MM.1S (cell line): ENCODE results near the gene LYPD3.

Experiments used
- DNase-seq: peaks from one replicate; pipeline ENCODE4 v3.0.0-alpha.2; 2015
- H2AFZ ChIP-seq: fragments of 300-600 bp; sonication (generic); 2 replicates; pipeline ENCODE4 v1.6.0; 2016; ENCODE audit warnings: antibody characterized with exemption, low read length
- H3F3A ChIP-seq: fragments of 300-600 bp; sonication (generic); 2 replicates; pipeline ENCODE4 v1.6.1; 2016; ENCODE audit warnings: mild to moderate bottlenecking, antibody characterized with exemption, low read length, moderate library complexity, mixed read lengths; ENCODE audit not compliant: insufficient read depth
- H3K27ac ChIP-seq: fragments of 300-600 bp; sonication (generic); 2 replicates; pipeline ENCODE4 v1.5.1; 2016; ENCODE audit warnings: mild to moderate bottlenecking, low read length
- H3K27me3 ChIP-seq: fragments of 300-600 bp; sonication (generic); replicated peaks from 2 replicates; pipeline ENCODE4 v1.6.0; 2016; ENCODE audit warnings: low read length; ENCODE audit not compliant: insufficient read depth
- H3K36me3 ChIP-seq: fragments of 300-600 bp; sonication (generic); replicated peaks from 2 replicates; pipeline ENCODE4 v1.6.1; 2016; ENCODE audit warnings: mild to moderate bottlenecking, low read length, mixed read lengths; ENCODE audit not compliant: insufficient read depth
- H3K4me1 ChIP-seq: fragments of 300-600 bp; sonication (generic); 2 replicates; pipeline ENCODE4 v1.6.1; 2016; ENCODE audit warnings: low read length, mixed read lengths
- H3K4me2 ChIP-seq: fragments of 300-600 bp; sonication (generic); 2 replicates; pipeline ENCODE4 v1.6.0; 2016; ENCODE audit warnings: low read depth, low read length
- H3K4me3 ChIP-seq: fragments of 300-600 bp; sonication (generic); 2 replicates; pipeline ENCODE4 v1.5.1; 2016; ENCODE audit warnings: low read length, mixed read lengths
- H3K79me2 ChIP-seq: fragments of 300-600 bp; sonication (generic); 2 replicates; pipeline ENCODE4 v1.6.1; 2016; ENCODE audit warnings: mixed run types, low read length, mixed read lengths
- H3K9ac ChIP-seq: fragments of 300-600 bp; sonication (generic); 2 replicates; pipeline ENCODE4 v1.6.1; 2016; ENCODE audit warnings: low read length, mixed read lengths
- H3K9me2 ChIP-seq: fragments of 300-600 bp; sonication (generic); replicated peaks from 2 replicates; pipeline ENCODE4 v1.6.1; 2016; ENCODE audit warnings: mild to moderate bottlenecking, low read length, mixed read lengths; ENCODE audit not compliant: insufficient read depth
- H3K9me3 ChIP-seq: fragments of 300-600 bp; sonication (generic); replicated peaks from 2 replicates; pipeline ENCODE4 v1.6.1; 2016; ENCODE audit warnings: mild to moderate bottlenecking, low read length, mixed read lengths; ENCODE audit not compliant: insufficient read depth
- H4K20me1 ChIP-seq: fragments of 300-600 bp; sonication (generic); 2 replicates; pipeline ENCODE4 v1.6.1; 2016; ENCODE audit warnings: mild to moderate bottlenecking, low read length, moderate library complexity, mixed read lengths; ENCODE audit not compliant: insufficient read depth
- CTCF ChIP-seq: fragments of 300-600 bp; sonication (generic); IDR thresholded peaks from 2 replicates; pipeline ENCODE4 v1.5.1; 2016; ENCODE audit warnings: antibody characterized with exemption, low read length, mixed read lengths
- EZH2 ChIP-seq: fragments of 300-600 bp; sonication (generic); optimal IDR thresholded peaks from 2 replicates; pipeline ENCODE3; 2017; ENCODE audit warnings: low read depth, mild to moderate bottlenecking, antibody characterized with exemption, low read length, mixed read lengths
- EZH2phosphoT487 ChIP-seq: fragments of 300-600 bp; sonication (generic); IDR thresholded peaks from 2 replicates; pipeline ENCODE4 v1.6.1; 2018; ENCODE audit warnings: antibody characterized with exemption, low read length

The LYPD3 gene

GRCh38 chr19:43479961-43480561 lies 14.7 kb upstream of the LYPD3 start:
- H3K9me2 ChIP-seq: no peaks in the 10 kb centered on the region
- no peak overlapping the region for H3K9ac ChIP-seq
- H3K27me3 ChIP-seq: no peaks in the 10 kb centered on the region
- no peaks in the 10 kb centered on the region for H4K20me1 ChIP-seq
- H3K36me3 ChIP-seq: no peaks in the 10 kb centered on the region
- H2AFZ ChIP-seq: no peak overlapping the region
- no peaks in the 10 kb centered on the region for H3F3A ChIP-seq
- no peaks in the 10 kb centered on the region for H3K4me1 ChIP-seq
- no peak overlapping the region for H3K4me2 ChIP-seq
- TF ChIP-seq EZH2 (no peak), CTCF (no peak), EZH2phosphoT487 (no peak)
- H3K4me3 ChIP-seq: no peak overlapping the region
- H3K79me2 ChIP-seq: no peaks in the 10 kb centered on the region
- H3K27ac ChIP-seq: no peak overlapping the region
- DNase-seq: no peak
- H3K9me3 ChIP-seq: no peaks in the 10 kb centered on the region

- no peak overlapping the region for H3K4me2 ChIP-seq
- no peaks in the 10 kb centered on the region for H3F3A ChIP-seq
- no peaks in the 10 kb centered on the region for H3K9me3 ChIP-seq
- H2AFZ ChIP-seq: no peak overlapping the region
- no peak overlapping the region for H3K27ac ChIP-seq
- H3K27me3 ChIP-seq: no peaks in the 10 kb centered on the region
- H3K79me2 ChIP-seq: no peaks in the 10 kb centered on the region
- TF ChIP-seq EZH2: no peak
- no peak for TF ChIP-seq CTCF
- TF ChIP-seq EZH2phosphoT487: no peak
- H4K20me1 ChIP-seq: no peaks in the 10 kb centered on the region
- no peak overlapping the region for H3K4me3 ChIP-seq
- H3K9ac ChIP-seq: no peak overlapping the region
- H3K9me2 ChIP-seq: no peaks in the 10 kb centered on the region
- no peaks in the 10 kb centered on the region for H3K36me3 ChIP-seq
- H3K4me1 ChIP-seq: no peaks in the 10 kb centered on the region
- no peak for DNase-seq
Measured at GRCh38 chr19:43479226-43479625, 13.8 kb upstream of the LYPD3 start.

GRCh38 chr19:43478323-43478722 lies 12.9 kb upstream of the LYPD3 start:
- Histone ChIP-seq H4K20me1 (no peaks in the 10 kb centered on the region), H3K9me2 (no peaks in the 10 kb centered on the region), H3K27me3 (no peaks in the 10 kb centered on the region), H3K9me3 (no peaks in the 10 kb centered on the region), H3F3A (no peaks in the 10 kb centered on the region), H3K27ac (no peak overlapping the region), H3K9ac (no peak overlapping the region), H3K4me2 (no peak overlapping the region), H3K4me3 (no peak overlapping the region), H3K36me3 (no peaks in the 10 kb centered on the region), H3K4me1 (no peaks in the 10 kb centered on the region), H3K79me2 (no peaks in the 10 kb centered on the region), H2AFZ (no peak overlapping the region)
- DNase-seq: no peak
- TF ChIP-seq CTCF: no peak
- TF ChIP-seq EZH2phosphoT487: no peak
- TF ChIP-seq EZH2: no peak
